ENCODE results near the gene CEP55. TPM values are rescaled to one million over a fixed set of nuclear protein-coding genes. Genes with fewer than 3 reads are reported as not detected.
"Not testable (repeated sequence)": the region's sequence is repeated elsewhere in the genome, so short reads cannot be mapped to it uniquely, and the experiment has no call there.

Gene CEP55
- total RNA-seq, 1 donor, result 4.7 TPM

- H3K27ac ChIP-seq (ENCODE audit: low read depth, low read length), result peak overlapping the region; percentile 83
- peak overlapping the region; percentile 82 for H2AFZ ChIP-seq (ENCODE audit: low read length)
- H3K79me2 ChIP-seq (ENCODE audit: insufficient read depth, low read length), result no peaks in the 10 kb centered on the region
Measured at GRCh38 chr10:93515071-93516005, 18.9 kb downstream of the CEP55 start.

GRCh38 chr10:93516006-93516380 is 19.6 kb downstream of the CEP55 start:
- TF ChIP-seq CTCF (IDR thresholded peaks at IDR 0.05; ENCODE audit: extremely low read depth, low read depth, low read length), result no peak
- Histone ChIP-seq H3K27me3 (ENCODE audit: insufficient read depth, low read length) (no peaks in the 10 kb centered on the region), H3K4me1 (ENCODE audit: insufficient read depth, low read length) (peaks cover 34% of the 10 kb centered on the region), H3K36me3 (ENCODE audit: insufficient read depth, low read length) (peaks cover 23% of the 10 kb centered on the region), H2AFZ (ENCODE audit: low read length) (peak overlapping the region; percentile 24), H3K9me3 (ENCODE audit: low read depth, low read length) (no peaks in the 10 kb centered on the region), H3K4me3 (ENCODE audit: insufficient read depth, low read length) (no peak overlapping the region), H3K27ac (ENCODE audit: low read depth, low read length) (peak overlapping the region; percentile 83), H3K79me2 (ENCODE audit: insufficient read depth, low read length) (no peaks in the 10 kb centered on the region), H4K20me1 (ENCODE audit: insufficient read depth, low read length) (no peaks in the 10 kb centered on the region), H3K4me2 (ENCODE audit: insufficient read depth, low read length) (peak overlapping the region; percentile 57)
- no peak for DNase-seq (ENCODE audit: insufficient read length, low spot score, missing footprints)

More at GRCh38 chr10:93515071-93516005, 18.9 kb downstream of the CEP55 start:
- Histone ChIP-seq H3K4me2 (ENCODE audit: insufficient read depth, low read length) (peak overlapping the region; percentile 57), H3K4me3 (ENCODE audit: insufficient read depth, low read length) (peak overlapping the region; percentile 37), H4K20me1 (ENCODE audit: insufficient read depth, low read length) (no peaks in the 10 kb centered on the region), H3K4me1 (ENCODE audit: insufficient read depth, low read length) (peaks cover 34% of the 10 kb centered on the region), H3K36me3 (ENCODE audit: insufficient read depth, low read length) (peaks cover 26% of the 10 kb centered on the region), H3K9me3 (ENCODE audit: low read depth, low read length) (no peaks in the 10 kb centered on the region), H3K27me3 (ENCODE audit: insufficient read depth, low read length) (no peaks in the 10 kb centered on the region)
- DNase-seq (ENCODE audit: insufficient read length, low spot score, missing footprints), result peak; percentile 59
- TF ChIP-seq CTCF (IDR thresholded peaks at IDR 0.05; ENCODE audit: extremely low read depth, low read depth, low read length), result no peak

GRCh38 chr10:93518531-93518930 is 22.1 kb downstream of the CEP55 start:
- no peak for TF ChIP-seq CTCF (IDR thresholded peaks at IDR 0.05; ENCODE audit: extremely low read depth, low read depth, low read length)
- Histone ChIP-seq H3K9me3 (ENCODE audit: low read depth, low read length) (no peaks in the 10 kb centered on the region), H3K27ac (ENCODE audit: low read depth, low read length) (no peak overlapping the region), H3K4me3 (ENCODE audit: insufficient read depth, low read length) (no peak overlapping the region), H3K79me2 (ENCODE audit: insufficient read depth, low read length) (no peaks in the 10 kb centered on the region), H3K4me1 (ENCODE audit: insufficient read depth, low read length) (peaks cover 24% of the 10 kb centered on the region), H3K36me3 (ENCODE audit: insufficient read depth, low read length) (peaks cover 23% of the 10 kb centered on the region), H2AFZ (ENCODE audit: low read length) (no peak overlapping the region), H3K27me3 (ENCODE audit: insufficient read depth, low read length) (no peaks in the 10 kb centered on the region), H4K20me1 (ENCODE audit: insufficient read depth, low read length) (no peaks in the 10 kb centered on the region), H3K4me2 (ENCODE audit: insufficient read depth, low read length) (no peak overlapping the region)
- no peak for DNase-seq (ENCODE audit: insufficient read length, low spot score, missing footprints)

- no peaks in the 10 kb centered on the region for H3K79me2 ChIP-seq (ENCODE audit: insufficient read depth, low read length)
- DNase-seq (ENCODE audit: insufficient read length, low spot score, missing footprints), result no peak
Measured at GRCh38 chr10:93535293-93535692, 38.9 kb downstream of the CEP55 start.

GRCh38 chr10:93540871-93541270 is 44.5 kb downstream of the CEP55 start:
- H3K4me1 ChIP-seq (ENCODE audit: insufficient read depth, low read length); DNase-seq (ENCODE audit: insufficient read length, low spot score, missing footprints): not testable (repeated sequence)

More at GRCh38 chr10:93535293-93535692, 38.9 kb downstream of the CEP55 start:
- H2AFZ ChIP-seq (ENCODE audit: low read length), result no peak overlapping the region
- H3K9me3 ChIP-seq (ENCODE audit: low read depth, low read length), result no peaks in the 10 kb centered on the region
- H3K4me2 ChIP-seq (ENCODE audit: insufficient read depth, low read length), result no peak overlapping the region
- H3K27ac ChIP-seq (ENCODE audit: low read depth, low read length), result no peak overlapping the region
- no peaks in the 10 kb centered on the region for H3K36me3 ChIP-seq (ENCODE audit: insufficient read depth, low read length)
- TF ChIP-seq CTCF (IDR thresholded peaks at IDR 0.05; ENCODE audit: extremely low read depth, low read depth, low read length), result no peak
- H3K4me3 ChIP-seq (ENCODE audit: insufficient read depth, low read length), result no peak overlapping the region
- H4K20me1 ChIP-seq (ENCODE audit: insufficient read depth, low read length), result no peaks in the 10 kb centered on the region
- H3K27me3 ChIP-seq (ENCODE audit: insufficient read depth, low read length), result no peaks in the 10 kb centered on the region
- no peaks in the 10 kb centered on the region for H3K4me1 ChIP-seq (ENCODE audit: insufficient read depth, low read length)

More at GRCh38 chr10:93540871-93541270, 44.5 kb downstream of the CEP55 start:
- H3K4me3 ChIP-seq (ENCODE audit: insufficient read depth, low read length); H3K4me2 ChIP-seq (ENCODE audit: insufficient read depth, low read length); H3K9me3 ChIP-seq (ENCODE audit: low read depth, low read length); H3K79me2 ChIP-seq (ENCODE audit: insufficient read depth, low read length); H3K27ac ChIP-seq (ENCODE audit: low read depth, low read length); H2AFZ ChIP-seq (ENCODE audit: low read length); H3K27me3 ChIP-seq (ENCODE audit: insufficient read depth, low read length); H4K20me1 ChIP-seq (ENCODE audit: insufficient read depth, low read length); H3K36me3 ChIP-seq (ENCODE audit: insufficient read depth, low read length): not testable (repeated sequence)
